Stimulated activated CD8-positive, alpha-beta memory T cell treated with anti-CD3 and anti-CD28 coated beads, Interleukin-12 subunit alpha, Interleukin-12 subunit beta, amount 100 ng/mL, for 1 hour (primary cell): Measurements from ENCODE around the gene TJP2.
A peak's percentile ranks its signal among the peaks of the same experiment; 100 is the strongest.
"Not testable (repeated sequence)": the region's sequence is repeated elsewhere in the genome, so short reads cannot be mapped to it uniquely, and the experiment has no call there.

Experiments
- DNase-seq: peaks from one replicate; pipeline ENCODE4 v3.0.0-alpha.2; 2020; ENCODE audit warnings: low read depth

Gene TJP2

GRCh38 chr9:69158471-69158870, 15.6 kb upstream of the TJP2 start:
- DNase-seq = no peak

GRCh38 chr9:69164573-69164972, 9.5 kb upstream of the TJP2 start:
- not testable (repeated sequence) for DNase-seq

GRCh38 chr9:69165581-69165980, 8.5 kb upstream of the TJP2 start:
- no peak for DNase-seq

- no peak for DNase-seq
These were observed 5.3 kb upstream of the TJP2 start for GRCh38 chr9:69168709-69169217.

- DNase-seq = no peak
These were observed 3.8 kb upstream of the TJP2 start for GRCh38 chr9:69170231-69170630.

GRCh38 chr9:69171049-69171448, 3.0 kb upstream of the TJP2 start:
- no peak for DNase-seq

GRCh38 chr9:69171517-69171916, 2.6 kb upstream of the TJP2 start:
- no peak for DNase-seq

GRCh38 chr9:69172895-69173294, 1.2 kb upstream of the TJP2 start:
- DNase-seq = no peak

GRCh38 chr9:69173497-69173890, 583 bp upstream of the TJP2 start:
- DNase-seq = no peak

GRCh38 chr9:69174616-69175463, 763 bp downstream of the TJP2 start:
- no peak for DNase-seq

GRCh38 chr9:69175486-69175885, 1.4 kb downstream of the TJP2 start:
- DNase-seq = no peak

- no peak for DNase-seq
These were observed 2.5 kb downstream of the TJP2 start for GRCh38 chr9:69176471-69177171.

GRCh38 chr9:69178583-69179011, 4.5 kb downstream of the TJP2 start:
- no peak for DNase-seq

GRCh38 chr9:69179037-69179436, 5.0 kb downstream of the TJP2 start:
- DNase-seq = no peak

GRCh38 chr9:69180200-69180599, 6.1 kb downstream of the TJP2 start:
- no peak for DNase-seq

GRCh38 chr9:69180670-69181069, 6.6 kb downstream of the TJP2 start:
- peak; percentile 15 for DNase-seq

- DNase-seq = no peak
These were observed 7.9 kb downstream of the TJP2 start for GRCh38 chr9:69181908-69182353.

- no peak for DNase-seq
These were observed 10.2 kb downstream of the TJP2 start for GRCh38 chr9:69184266-69184665.

GRCh38 chr9:69186841-69187611, 12.9 kb downstream of the TJP2 start:
- no peak for DNase-seq

- DNase-seq = no peak
These were observed 14.9 kb downstream of the TJP2 start for GRCh38 chr9:69188975-69189374.

- no peak for DNase-seq
These were observed 16.2 kb downstream of the TJP2 start for GRCh38 chr9:69190086-69190862.

GRCh38 chr9:69190863-69191181, 16.7 kb downstream of the TJP2 start:
- no peak for DNase-seq
